ENCODE results near the gene FZR1. TPM values are rescaled to one million over a fixed set of nuclear protein-coding genes. Genes with fewer than 3 reads are reported as not detected.

The FZR1 gene
- total RNA-seq, 1 experiment from 2014 or later, result 87.4 TPM

- H3K36me3 ChIP-seq (ENCODE audit: insufficient read depth, low read length, poor library complexity, severe bottlenecking), result no peaks in the 10 kb centered on the region
- H3K27ac ChIP-seq (ENCODE audit: low read depth, low read length, poor library complexity, severe bottlenecking), result peak overlapping the region; percentile 70
- intact Hi-C loops (cut with micrococcal nuclease; ENCODE audit: unreplicated experiment), result no loop called here
- ChIA-PET POLR2A (ENCODE audit: low non-redundant PET) (no interaction called here), CTCF (interaction anchor here (1.1 kb wide), 1 partner anchor 12 kb away, joined by 5 read pairs; no protein-coding TSS in a partner anchor)
- H3K4me1 ChIP-seq (ENCODE audit: insufficient read depth, low read length, poor library complexity, severe bottlenecking), result peaks cover 16% of the 10 kb centered on the region
- DNase-seq (ENCODE audit: low spot score), result no peak
- TF ChIP-seq EZH2 (IDR thresholded peaks at IDR 0.05; ENCODE audit: borderline replicate concordance, low read depth, low read length, poor library complexity, severe bottlenecking), result no peak
- no peak for TF ChIP-seq CTCF (conservative IDR thresholded peaks at IDR 0.05; ENCODE audit: low read depth, low read length)
- H3K9me3 ChIP-seq (ENCODE audit: low read depth, low read length, poor library complexity, severe bottlenecking), result no peaks in the 10 kb centered on the region
- no peaks in the 10 kb centered on the region for H3K27me3 ChIP-seq (replicated peaks; ENCODE audit: insufficient read depth, low read depth, low read length, poor library complexity)
- H3K4me3 ChIP-seq (ENCODE audit: low read depth, low read length, poor library complexity, severe bottlenecking), result peak overlapping the region; percentile 92
- no TSS peak for BruUV-seq (replicated peaks)
These were observed 50.4 kb downstream of the FZR1 start for GRCh38 chr19:3556423-3556977.

- CTCF ChIA-PET, result interaction anchor here (0.5 to 1.1 kb wide), 2 partner anchors 12 to 124 kb away, joined by 5 read pairs; no protein-coding TSS in a partner anchor
- no peak for DNase-seq (ENCODE audit: low spot score)
- Histone ChIP-seq H3K4me3 (ENCODE audit: low read depth, low read length, poor library complexity, severe bottlenecking) (peak overlapping the region; percentile 92), H3K4me1 (ENCODE audit: insufficient read depth, low read length, poor library complexity, severe bottlenecking) (peaks cover 16% of the 10 kb centered on the region), H3K27ac (ENCODE audit: low read depth, low read length, poor library complexity, severe bottlenecking) (peak overlapping the region; percentile 70), H3K27me3 (replicated peaks; ENCODE audit: insufficient read depth, low read depth, low read length, poor library complexity) (no peaks in the 10 kb centered on the region), H3K9me3 (ENCODE audit: low read depth, low read length, poor library complexity, severe bottlenecking) (no peaks in the 10 kb centered on the region), H3K36me3 (ENCODE audit: insufficient read depth, low read length, poor library complexity, severe bottlenecking) (no peaks in the 10 kb centered on the region)
- intact Hi-C loops (cut with micrococcal nuclease; ENCODE audit: unreplicated experiment), result no loop called here
- no TSS peak for BruUV-seq (replicated peaks)
- TF ChIP-seq EZH2 (IDR thresholded peaks at IDR 0.05; ENCODE audit: borderline replicate concordance, low read depth, low read length, poor library complexity, severe bottlenecking) (no peak), CTCF (conservative IDR thresholded peaks at IDR 0.05; ENCODE audit: low read depth, low read length) (no peak)
- POLR2A ChIA-PET (ENCODE audit: low non-redundant PET), result no interaction called here
These were observed 50.9 kb downstream of the FZR1 start for GRCh38 chr19:3556978-3557460.

- ChIA-PET POLR2A (ENCODE audit: low non-redundant PET) (no interaction called here), CTCF (interaction anchor here (0.5 kb wide), 1 partner anchor 125 kb away, joined by 5 read pairs; no protein-coding TSS in a partner anchor)
- Histone ChIP-seq H3K27me3 (replicated peaks; ENCODE audit: insufficient read depth, low read depth, low read length, poor library complexity) (no peaks in the 10 kb centered on the region), H3K4me1 (ENCODE audit: insufficient read depth, low read length, poor library complexity, severe bottlenecking) (peaks cover 16% of the 10 kb centered on the region), H3K4me3 (ENCODE audit: low read depth, low read length, poor library complexity, severe bottlenecking) (peak within 1 kb of the TSS; percentile 92), H3K27ac (ENCODE audit: low read depth, low read length, poor library complexity, severe bottlenecking) (peak within 1 kb of the TSS; percentile 79), H3K36me3 (ENCODE audit: insufficient read depth, low read length, poor library complexity, severe bottlenecking) (no peaks in the 10 kb centered on the region), H3K9me3 (ENCODE audit: low read depth, low read length, poor library complexity, severe bottlenecking) (no peaks in the 10 kb centered on the region)
- DNase-seq (ENCODE audit: low spot score), result peak; percentile 97
- no TSS peak for BruUV-seq (replicated peaks)
- TF ChIP-seq CTCF (conservative IDR thresholded peaks at IDR 0.05; ENCODE audit: low read depth, low read length) (no peak), EZH2 (IDR thresholded peaks at IDR 0.05; ENCODE audit: borderline replicate concordance, low read depth, low read length, poor library complexity, severe bottlenecking) (no peak)
- intact Hi-C loops (cut with micrococcal nuclease; ENCODE audit: unreplicated experiment), result no loop called here
These were observed 51.5 kb downstream of the FZR1 start, which contains the start of gene MFSD12 for GRCh38 chr19:3557461-3558248. TSS of gene MFSD12 (minus strand) at chr19:3557586. CDS start at chr19:3557403, 183 bp downstream.

Measured in A673 (cell line).